Effector memory CD4-positive, alpha-beta T cell (primary cell): ENCODE data around the gene CDC42EP1.

Experiments
- DNase-seq, 3 donors: peaks; one replicate each; pipeline ENCODE4 v3.0.0-alpha.2; 2020
- H3K27ac ChIP-seq: 2 replicates; pipeline ENCODE4 v1.7.0; 2013; ENCODE audit warnings: mild to moderate bottlenecking, low read length, moderate library complexity; ENCODE audit not compliant: insufficient read depth, poor library complexity, severe bottlenecking
- H3K27me3 ChIP-seq: replicated peaks from 2 replicates; pipeline ENCODE4 v1.7.0; 2013; ENCODE audit warnings: mild to moderate bottlenecking, low read length; ENCODE audit not compliant: insufficient read depth, control insufficient read depth, poor library complexity, severe bottlenecking
- H3K36me3 ChIP-seq: 2 replicates; pipeline ENCODE4 v1.7.0; 2013; ENCODE audit warnings: mild to moderate bottlenecking, low read length, moderate library complexity; ENCODE audit not compliant: control insufficient read depth, insufficient read depth
- H3K4me1 ChIP-seq: 2 replicates; pipeline ENCODE4 v1.7.0; 2013; ENCODE audit warnings: low read length, mild to moderate bottlenecking; ENCODE audit not compliant: control insufficient read depth, insufficient read depth, poor library complexity, severe bottlenecking
- H3K4me3 ChIP-seq: 2 replicates; pipeline ENCODE4 v1.7.0; 2013; ENCODE audit warnings: low read length, low read depth, mild to moderate bottlenecking; ENCODE audit not compliant: insufficient read depth, poor library complexity, severe bottlenecking
- H3K9me3 ChIP-seq: 2 replicates; pipeline ENCODE4 v1.7.0; 2013; ENCODE audit warnings: mild to moderate bottlenecking, low read length, moderate library complexity; ENCODE audit not compliant: control insufficient read depth
- total RNA-seq, 3 donors: gene quantifications; one replicate each; lab custom pipeline; 2026; lab: John Stamatoyannopoulos, UW

The CDC42EP1 gene, protein sequence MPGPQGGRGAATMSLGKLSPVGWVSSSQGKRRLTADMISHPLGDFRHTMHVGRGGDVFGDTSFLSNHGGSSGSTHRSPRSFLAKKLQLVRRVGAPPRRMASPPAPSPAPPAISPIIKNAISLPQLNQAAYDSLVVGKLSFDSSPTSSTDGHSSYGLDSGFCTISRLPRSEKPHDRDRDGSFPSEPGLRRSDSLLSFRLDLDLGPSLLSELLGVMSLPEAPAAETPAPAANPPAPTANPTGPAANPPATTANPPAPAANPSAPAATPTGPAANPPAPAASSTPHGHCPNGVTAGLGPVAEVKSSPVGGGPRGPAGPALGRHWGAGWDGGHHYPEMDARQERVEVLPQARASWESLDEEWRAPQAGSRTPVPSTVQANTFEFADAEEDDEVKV
- 0 to 0.09 (median 0) reads per million in 3 donors for total RNA-seq

DNA sequence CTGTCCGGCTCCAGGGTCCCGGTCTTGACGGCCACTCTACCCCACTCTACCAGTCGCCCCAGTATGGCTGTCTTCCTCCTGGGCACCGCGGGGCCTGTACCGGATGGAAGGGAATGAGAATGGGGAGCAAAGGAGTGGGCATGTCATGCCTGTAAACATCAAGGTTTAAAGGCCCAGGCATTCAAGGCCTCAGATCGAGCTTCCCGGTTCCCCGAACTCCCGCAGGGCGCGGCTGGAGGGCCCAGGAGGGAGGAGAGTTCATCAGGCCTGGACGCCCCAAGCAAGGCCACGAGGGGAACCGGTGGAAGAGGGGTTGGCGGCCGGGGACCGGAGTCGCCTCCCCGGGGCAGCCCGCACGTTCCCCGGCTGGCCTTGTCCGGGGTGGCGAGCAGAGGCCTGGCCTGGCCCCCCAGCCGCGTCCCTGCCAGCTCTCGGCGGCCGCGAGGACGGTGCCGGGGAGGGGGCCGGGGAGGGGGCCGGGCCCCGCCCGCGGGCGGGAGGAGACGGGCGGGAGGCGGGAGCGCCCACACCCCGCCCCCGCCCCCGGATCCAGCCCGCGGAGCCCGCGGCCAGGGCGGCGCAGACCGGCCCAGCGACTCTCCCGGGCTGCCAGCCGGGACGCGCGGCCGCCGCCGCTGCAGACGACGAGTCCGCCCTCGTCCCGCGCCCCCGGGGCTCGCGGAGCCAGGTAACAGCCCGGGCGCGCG is at the start of gene CDC42EP1:
Gene CDC42EP1 (plus strand): TSS at position 580 of the 707 bp plus-strand sequence. CDS start 5,870 bp downstream, outside the sequence.
- Histone ChIP-seq H3K27ac (no peak within 1 kb of the TSS), H3K4me1 (peaks cover 22% of the 10 kb centered on the region), H3K27me3 (peaks cover 28% of the 10 kb centered on the region), H3K36me3 (no peaks in the 10 kb centered on the region), H3K9me3 (no peaks in the 10 kb centered on the region), H3K4me3 (peak within 1 kb of the TSS; percentile 35)
- DNase-seq, result no peak

DNA sequence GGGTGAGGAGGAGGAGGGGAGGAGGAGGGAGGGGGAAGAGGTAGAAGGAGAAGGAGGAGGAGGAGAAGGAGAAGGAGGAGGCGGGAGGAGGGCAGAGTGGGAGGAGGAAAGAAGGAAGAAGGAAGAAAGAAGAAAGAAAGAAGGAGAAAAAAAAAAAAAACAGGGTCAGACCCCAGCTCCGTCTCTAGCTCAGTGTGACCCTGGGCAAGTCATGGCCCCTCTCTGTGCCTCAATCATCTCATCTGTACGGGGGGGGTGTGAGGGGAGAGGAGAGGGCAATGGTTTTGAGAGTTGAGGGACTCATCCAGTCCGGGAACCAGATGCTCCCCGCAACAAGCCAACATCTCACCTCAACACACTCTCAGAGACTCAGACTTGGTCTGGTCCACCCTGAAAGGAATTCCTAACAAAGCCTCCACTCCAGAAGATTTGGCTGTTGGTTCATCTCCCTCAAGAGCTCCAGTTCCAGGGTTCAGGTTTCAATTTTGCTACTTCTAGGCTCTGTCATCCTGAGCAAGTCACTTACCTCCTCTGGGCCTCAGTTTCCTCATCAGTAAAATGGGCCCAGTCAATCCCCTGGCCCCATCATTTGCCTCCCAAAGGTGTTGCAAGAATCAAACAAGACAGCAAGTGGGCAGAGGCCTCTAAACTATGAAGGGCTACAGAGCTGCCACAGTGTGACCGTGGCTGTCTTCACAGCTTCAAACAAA is 48.7 kb upstream of the CDC42EP1 start:
- no peak overlapping the region for H3K4me3 ChIP-seq
- no peak overlapping the region for H3K27ac ChIP-seq
- no peaks in the 10 kb centered on the region for H3K27me3 ChIP-seq
- DNase-seq, result no peak
- no peaks in the 10 kb centered on the region for H3K9me3 ChIP-seq
- no peaks in the 10 kb centered on the region for H3K36me3 ChIP-seq
- H3K4me1 ChIP-seq, result no peaks in the 10 kb centered on the region

DNA sequence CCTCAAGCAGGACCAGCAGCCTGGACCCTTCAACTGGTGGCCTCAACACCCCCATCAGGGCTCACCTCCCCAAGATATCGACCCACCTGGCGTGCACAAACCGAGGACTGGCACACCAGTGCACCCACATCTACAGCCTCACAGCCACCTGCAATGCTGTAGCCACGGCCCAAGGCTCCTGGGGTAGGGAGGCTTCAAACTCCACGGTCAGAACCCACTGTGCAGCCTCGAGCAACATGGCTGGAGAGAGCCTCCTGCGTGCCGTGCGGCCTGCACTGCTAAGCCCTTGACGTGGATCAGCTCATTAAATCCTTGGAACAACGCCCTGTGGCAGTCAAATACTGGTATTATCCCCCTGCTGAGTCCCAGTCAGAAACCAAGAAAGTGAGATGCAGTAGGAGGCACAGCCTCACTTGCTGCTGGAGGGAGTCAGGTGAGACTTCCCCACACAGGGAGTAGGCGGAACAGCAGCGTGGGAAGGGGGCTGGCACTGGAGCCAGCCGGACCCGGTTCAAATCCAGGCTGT is 45.7 kb upstream of the CDC42EP1 start:
- H3K27ac ChIP-seq, result no peak overlapping the region
- DNase-seq, result no peak
- no peaks in the 10 kb centered on the region for H3K36me3 ChIP-seq
- no peak overlapping the region for H3K4me3 ChIP-seq
- H3K27me3 ChIP-seq, result peaks cover under 1% of the 10 kb centered on the region
- H3K4me1 ChIP-seq, result peaks cover under 1% of the 10 kb centered on the region
- no peaks in the 10 kb centered on the region for H3K9me3 ChIP-seq

DNA sequence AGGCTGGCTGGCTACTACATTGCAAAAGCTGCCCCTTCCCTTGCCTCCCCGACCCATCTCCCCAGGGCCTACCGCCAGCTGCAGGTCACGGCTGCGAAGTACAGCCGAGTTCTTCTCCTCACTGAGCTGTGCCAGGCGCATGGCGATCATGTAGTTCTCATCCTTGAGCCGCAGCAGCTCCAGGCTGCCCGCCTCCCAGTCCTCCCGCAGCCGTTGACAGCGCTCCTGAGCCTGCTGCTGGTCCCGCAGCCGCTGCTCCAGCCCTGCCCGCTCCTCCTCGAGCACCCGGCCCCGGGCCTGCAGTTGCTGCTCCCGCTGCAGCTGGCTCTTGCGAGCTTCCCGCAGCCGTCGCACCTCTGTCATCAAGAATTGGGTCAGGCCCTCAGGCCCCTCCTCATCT is 44.4 kb upstream of the CDC42EP1 start:
- Histone ChIP-seq H3K4me1 (peaks cover 5% of the 10 kb centered on the region), H3K27ac (no peak overlapping the region), H3K36me3 (no peaks in the 10 kb centered on the region), H3K27me3 (peaks cover 13% of the 10 kb centered on the region), H3K4me3 (no peak overlapping the region), H3K9me3 (no peaks in the 10 kb centered on the region)
- DNase-seq, result no peak

DNA sequence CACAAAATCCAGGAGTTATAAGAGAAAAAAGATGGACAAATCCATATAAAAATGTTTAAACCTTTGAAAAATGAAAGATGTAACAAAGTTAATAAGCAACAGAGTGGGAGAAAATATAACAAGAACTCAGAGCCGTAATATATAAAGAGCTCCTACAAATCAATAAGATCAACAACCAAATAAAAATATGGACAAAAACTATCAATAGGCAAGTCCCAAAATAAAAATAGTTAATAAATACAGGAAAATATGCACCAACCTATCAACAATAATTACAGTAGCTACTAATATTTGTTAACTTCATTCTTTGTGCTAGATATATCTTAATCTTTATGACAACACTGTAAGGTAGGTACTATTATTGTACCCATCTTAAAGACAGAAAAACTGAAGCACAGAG is 43.8 kb upstream of the CDC42EP1 start:
- no peak for DNase-seq
- no peaks in the 10 kb centered on the region for H3K36me3 ChIP-seq
- H3K9me3 ChIP-seq, result no peaks in the 10 kb centered on the region
- no peak overlapping the region for H3K27ac ChIP-seq
- peaks cover 14% of the 10 kb centered on the region for H3K27me3 ChIP-seq
- no peak overlapping the region for H3K4me3 ChIP-seq
- peaks cover 5% of the 10 kb centered on the region for H3K4me1 ChIP-seq

DNA sequence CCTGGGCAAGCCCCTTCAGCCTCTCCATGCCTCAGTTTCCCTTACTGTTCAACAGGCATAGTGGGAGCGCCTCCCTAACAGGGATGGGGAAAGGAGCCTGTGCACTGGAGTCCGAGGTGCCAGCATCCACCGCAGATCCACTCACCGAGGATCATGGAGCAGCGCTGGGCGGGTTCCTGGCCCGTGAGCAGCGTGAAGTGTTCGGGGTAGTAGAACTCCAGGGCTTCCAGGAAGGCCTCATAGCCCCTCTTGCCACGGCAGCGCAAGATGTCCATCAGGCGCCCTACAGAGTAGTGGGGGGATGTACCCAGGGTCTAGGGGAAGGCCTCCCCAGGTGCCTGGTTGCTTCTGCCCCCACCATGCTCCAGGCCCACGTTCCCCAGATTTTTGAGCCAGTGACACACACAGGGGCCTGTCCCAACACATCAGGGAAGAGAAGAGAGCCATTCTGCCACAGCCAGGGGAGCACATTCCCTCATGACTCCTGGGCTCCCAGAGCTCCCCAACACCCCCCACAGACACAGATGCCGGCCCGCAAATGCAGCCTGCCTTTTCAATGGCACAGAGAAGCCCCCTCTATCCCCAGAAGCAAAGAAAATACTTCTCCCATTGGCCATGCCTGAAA is 42.3 kb upstream of the CDC42EP1 start:
- H3K27ac ChIP-seq, result no peak overlapping the region
- peaks cover 14% of the 10 kb centered on the region for H3K27me3 ChIP-seq
- no peak overlapping the region for H3K4me3 ChIP-seq
- no peaks in the 10 kb centered on the region for H3K36me3 ChIP-seq
- DNase-seq, result no peak
- H3K4me1 ChIP-seq, result peaks cover 5% of the 10 kb centered on the region
- H3K9me3 ChIP-seq, result no peaks in the 10 kb centered on the region

DNA sequence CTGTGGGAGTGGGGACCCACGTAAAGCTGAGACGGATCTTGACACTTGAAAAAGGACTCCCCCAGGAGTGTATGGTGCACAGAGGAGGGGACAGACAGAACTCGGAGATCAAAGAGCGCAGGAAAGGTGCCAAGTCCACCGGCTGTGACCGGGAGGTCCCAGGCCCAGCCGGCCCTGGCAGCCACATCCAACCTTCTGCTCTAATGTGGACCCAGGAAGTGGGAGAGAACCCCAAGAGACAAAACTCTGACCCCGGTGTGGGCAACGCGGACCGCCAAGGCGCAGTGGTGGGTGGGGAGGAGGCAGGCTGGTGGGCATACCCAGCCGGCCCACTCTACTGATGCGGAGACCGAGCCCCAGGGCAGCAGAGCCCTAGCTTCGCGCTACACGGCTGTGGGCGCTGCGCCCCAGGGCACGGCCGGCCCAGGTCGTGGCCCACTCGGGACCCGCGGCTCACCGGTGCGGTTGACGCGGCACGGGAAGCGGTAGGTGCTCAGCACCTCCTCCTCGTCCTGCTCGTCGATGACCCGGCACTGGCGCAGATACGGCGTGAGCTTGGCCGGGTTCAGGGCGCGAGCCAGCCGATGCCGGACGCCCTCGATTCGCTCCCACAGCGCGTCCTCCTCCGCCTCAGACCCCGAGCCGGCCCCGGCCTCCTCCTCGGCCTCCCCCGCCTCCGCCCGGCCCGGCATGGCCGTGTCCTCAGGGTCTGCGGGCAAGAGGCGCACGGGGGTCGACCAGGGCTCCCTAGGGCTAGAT is 41.6 kb upstream of the CDC42EP1 start:
- Histone ChIP-seq H3K36me3 (no peaks in the 10 kb centered on the region), H3K9me3 (no peaks in the 10 kb centered on the region), H3K4me1 (peaks cover 5% of the 10 kb centered on the region), H3K4me3 (peak overlapping the region; percentile 57), H3K27me3 (peaks cover 14% of the 10 kb centered on the region), H3K27ac (no peak overlapping the region)
- DNase-seq, result no peak

DNA sequence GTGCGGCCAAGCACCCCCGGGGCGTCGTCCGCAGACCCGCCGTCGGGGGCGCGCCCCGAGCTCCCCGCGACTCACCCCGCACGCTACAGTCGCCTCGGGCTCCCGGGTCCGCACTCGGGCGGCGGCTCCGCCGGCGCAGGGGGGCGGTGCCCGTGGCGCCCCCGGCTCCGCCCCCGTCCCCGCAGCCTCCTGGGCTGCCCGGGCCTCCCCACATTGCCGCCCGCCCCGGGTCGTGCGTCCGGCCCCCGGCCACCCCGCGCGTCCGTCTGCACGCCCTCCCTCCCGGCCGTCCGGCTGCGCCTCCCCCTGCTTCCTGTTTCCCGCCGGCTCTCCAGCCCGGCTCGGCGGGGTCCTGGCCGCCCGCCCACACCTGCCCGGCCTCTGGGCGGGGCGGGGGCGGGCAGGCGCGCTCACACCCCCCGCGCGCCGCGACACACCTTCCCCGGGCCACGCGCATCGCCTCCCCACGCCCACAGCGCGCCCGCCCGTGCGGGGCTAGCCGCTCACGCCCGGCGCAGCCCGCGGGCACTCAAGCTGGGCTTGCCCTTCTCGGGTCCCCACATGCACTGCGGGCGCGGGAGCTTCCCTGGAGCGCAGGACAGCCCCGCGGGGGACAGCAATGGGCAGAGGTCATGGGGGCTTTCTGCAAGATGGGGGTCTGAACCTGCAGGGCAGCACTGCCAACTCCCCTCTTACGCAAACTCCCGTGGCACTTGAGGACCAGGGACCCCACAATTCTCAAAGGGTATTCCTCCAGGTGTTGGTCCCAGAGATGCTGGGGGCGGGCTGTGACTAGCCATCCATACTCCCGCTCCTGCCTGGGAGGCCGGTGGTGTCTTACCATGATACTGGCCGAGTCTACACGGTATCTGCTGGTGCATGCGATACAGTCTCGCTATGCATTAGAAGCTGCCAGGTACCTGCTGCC is 40.7 kb upstream of the CDC42EP1 start, which contains the start of gene CARD10:
Gene CARD10 (minus strand): TSS at position 148 of the 928 bp plus-strand sequence. CDS start 215 bp downstream, outside the sequence.
- DNase-seq, result no peak
- Histone ChIP-seq H3K36me3 (no peaks in the 10 kb centered on the region), H3K27ac (no peak within 1 kb of the TSS)

More for the DNA sequence above, 40.7 kb upstream of the CDC42EP1 start, which contains the start of gene CARD10:
- Histone ChIP-seq H3K9me3 (no peaks in the 10 kb centered on the region), H3K4me3 (peak within 1 kb of the TSS; percentile 57), H3K27me3 (peaks cover 14% of the 10 kb centered on the region), H3K4me1 (peaks cover 5% of the 10 kb centered on the region)
